A673 (cell line): ENCODE data around the gene GPER1.

Experiments
- CTCF ChIP-seq: fragments of 300-800, 200-600 bp; sonication (generic); conservative IDR thresholded peaks from 2 replicates; pipeline ENCODE4 v1.5.1; 2017; ENCODE audit warnings: low read depth, mild to moderate bottlenecking, antibody characterized with exemption, low read length, moderate library complexity, mixed read lengths
- EZH2 ChIP-seq: fragments of 200-600 bp; sonication (generic); IDR thresholded peaks from 2 replicates; pipeline ENCODE4 v1.6.1; 2017; ENCODE audit warnings: borderline replicate concordance, low read depth, mild to moderate bottlenecking, mixed read lengths, antibody characterized with exemption, low read length; ENCODE audit not compliant: poor library complexity, severe bottlenecking

- TF ChIP-seq CTCF: no peak
- no peak for TF ChIP-seq EZH2
Observed at GRCh38 chr7:1101563-1102431, 13.9 kb downstream of the GPER1 start.
